ENCODE results near the gene RAVER2. TPM values are rescaled to one million over a fixed set of nuclear protein-coding genes. Genes with fewer than 3 reads are reported as not detected.

Gene RAVER2
- total and polyA plus RNA-seq, 2 experiments from 2014 or later = 7.8 to 24.6 TPM

DNA sequence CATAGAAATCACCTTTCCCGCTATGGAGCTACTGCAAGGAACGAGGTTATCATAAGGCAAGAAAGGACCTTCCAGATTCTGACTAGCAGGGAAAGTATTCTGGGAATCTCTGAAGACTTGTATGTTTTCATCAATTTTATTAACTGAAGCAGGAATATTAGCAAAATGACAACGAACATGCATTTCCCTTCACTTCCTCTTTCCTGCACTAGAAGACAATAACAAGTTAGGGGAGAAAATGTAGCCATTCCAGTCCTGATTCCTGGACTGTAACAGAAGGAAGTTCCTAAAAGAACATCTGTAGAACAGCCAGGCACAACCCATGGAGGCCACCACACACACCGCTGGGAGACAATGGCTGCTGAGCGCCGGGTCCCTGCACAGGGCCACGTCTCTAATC lies 106.8 kb downstream of the RAVER2 start:
- Histone ChIP-seq H3K27ac (ENCODE audit: low read depth) (no peak overlapping the region), H3K4me2 (no peak overlapping the region), H3K4me1 (ENCODE audit: insufficient read depth) (no peaks in the 10 kb centered on the region), H2AFZ (no peak overlapping the region), H4K20me1 (replicated peaks; ENCODE audit: insufficient read depth) (no peaks in the 10 kb centered on the region), H3K79me2 (replicated peaks; ENCODE audit: insufficient read depth) (no peaks in the 10 kb centered on the region), H3K9me2 (ENCODE audit: insufficient read depth) (0 out of 2 replicates have a peak, but pooled peaks cover 6% of the 10 kb centered on the region), H3K4me3 (no peak overlapping the region), H3K27me3 (ENCODE audit: insufficient read depth) (no peaks in the 10 kb centered on the region), H3K36me3 (ENCODE audit: insufficient read depth) (no peaks in the 10 kb centered on the region; the same call in 1 of the 2 replicates), H3F3A (replicated peaks; ENCODE audit: low read depth) (no peaks in the 10 kb centered on the region)
- Mint-ChIP-seq H3K4me3 (no peak overlapping the region), H3K4me1 (peaks cover 4% of the 10 kb centered on the region; the same call in 2 of the 3 replicates), H3K27ac (no peak overlapping the region), H3K9me3 (no peaks in the 10 kb centered on the region; the same call in 2 of the 3 replicates), H3K36me3 (ENCODE audit: low read depth) (peaks cover 8% of the 10 kb centered on the region; the same call in 2 of the 3 replicates), H3K27me3 (ENCODE audit: insufficient read depth, low read depth, poor library complexity) (peaks cover 10% of the 10 kb centered on the region)
- TF ChIP-seq STAT1 (IDR thresholded peaks at IDR 0.05; ENCODE audit: unreplicated experiment) (no peak), ZNF114 (CRISPR knock-in tag; IDR thresholded peaks at IDR 0.05) (no peak), ZNF331 (CRISPR knock-in tag; IDR thresholded peaks at IDR 0.05; ENCODE audit: low read depth) (no peak), POLR2AphosphoS5 (IDR thresholded peaks at IDR 0.05; ENCODE audit: low read depth) (no peak), REST (IDR thresholded peaks at IDR 0.05; ENCODE audit: unreplicated experiment) (no peak), JUNB (IDR thresholded peaks at IDR 0.05; ENCODE audit: unreplicated experiment) (no peak), NANOG (IDR thresholded peaks at IDR 0.05; ENCODE audit: borderline replicate concordance) (no peak), CREB1 (CRISPR knock-in tag; IDR thresholded peaks at IDR 0.05; ENCODE audit: low read depth) (no peak)
- TF ChIP-seq, protein P1, sequence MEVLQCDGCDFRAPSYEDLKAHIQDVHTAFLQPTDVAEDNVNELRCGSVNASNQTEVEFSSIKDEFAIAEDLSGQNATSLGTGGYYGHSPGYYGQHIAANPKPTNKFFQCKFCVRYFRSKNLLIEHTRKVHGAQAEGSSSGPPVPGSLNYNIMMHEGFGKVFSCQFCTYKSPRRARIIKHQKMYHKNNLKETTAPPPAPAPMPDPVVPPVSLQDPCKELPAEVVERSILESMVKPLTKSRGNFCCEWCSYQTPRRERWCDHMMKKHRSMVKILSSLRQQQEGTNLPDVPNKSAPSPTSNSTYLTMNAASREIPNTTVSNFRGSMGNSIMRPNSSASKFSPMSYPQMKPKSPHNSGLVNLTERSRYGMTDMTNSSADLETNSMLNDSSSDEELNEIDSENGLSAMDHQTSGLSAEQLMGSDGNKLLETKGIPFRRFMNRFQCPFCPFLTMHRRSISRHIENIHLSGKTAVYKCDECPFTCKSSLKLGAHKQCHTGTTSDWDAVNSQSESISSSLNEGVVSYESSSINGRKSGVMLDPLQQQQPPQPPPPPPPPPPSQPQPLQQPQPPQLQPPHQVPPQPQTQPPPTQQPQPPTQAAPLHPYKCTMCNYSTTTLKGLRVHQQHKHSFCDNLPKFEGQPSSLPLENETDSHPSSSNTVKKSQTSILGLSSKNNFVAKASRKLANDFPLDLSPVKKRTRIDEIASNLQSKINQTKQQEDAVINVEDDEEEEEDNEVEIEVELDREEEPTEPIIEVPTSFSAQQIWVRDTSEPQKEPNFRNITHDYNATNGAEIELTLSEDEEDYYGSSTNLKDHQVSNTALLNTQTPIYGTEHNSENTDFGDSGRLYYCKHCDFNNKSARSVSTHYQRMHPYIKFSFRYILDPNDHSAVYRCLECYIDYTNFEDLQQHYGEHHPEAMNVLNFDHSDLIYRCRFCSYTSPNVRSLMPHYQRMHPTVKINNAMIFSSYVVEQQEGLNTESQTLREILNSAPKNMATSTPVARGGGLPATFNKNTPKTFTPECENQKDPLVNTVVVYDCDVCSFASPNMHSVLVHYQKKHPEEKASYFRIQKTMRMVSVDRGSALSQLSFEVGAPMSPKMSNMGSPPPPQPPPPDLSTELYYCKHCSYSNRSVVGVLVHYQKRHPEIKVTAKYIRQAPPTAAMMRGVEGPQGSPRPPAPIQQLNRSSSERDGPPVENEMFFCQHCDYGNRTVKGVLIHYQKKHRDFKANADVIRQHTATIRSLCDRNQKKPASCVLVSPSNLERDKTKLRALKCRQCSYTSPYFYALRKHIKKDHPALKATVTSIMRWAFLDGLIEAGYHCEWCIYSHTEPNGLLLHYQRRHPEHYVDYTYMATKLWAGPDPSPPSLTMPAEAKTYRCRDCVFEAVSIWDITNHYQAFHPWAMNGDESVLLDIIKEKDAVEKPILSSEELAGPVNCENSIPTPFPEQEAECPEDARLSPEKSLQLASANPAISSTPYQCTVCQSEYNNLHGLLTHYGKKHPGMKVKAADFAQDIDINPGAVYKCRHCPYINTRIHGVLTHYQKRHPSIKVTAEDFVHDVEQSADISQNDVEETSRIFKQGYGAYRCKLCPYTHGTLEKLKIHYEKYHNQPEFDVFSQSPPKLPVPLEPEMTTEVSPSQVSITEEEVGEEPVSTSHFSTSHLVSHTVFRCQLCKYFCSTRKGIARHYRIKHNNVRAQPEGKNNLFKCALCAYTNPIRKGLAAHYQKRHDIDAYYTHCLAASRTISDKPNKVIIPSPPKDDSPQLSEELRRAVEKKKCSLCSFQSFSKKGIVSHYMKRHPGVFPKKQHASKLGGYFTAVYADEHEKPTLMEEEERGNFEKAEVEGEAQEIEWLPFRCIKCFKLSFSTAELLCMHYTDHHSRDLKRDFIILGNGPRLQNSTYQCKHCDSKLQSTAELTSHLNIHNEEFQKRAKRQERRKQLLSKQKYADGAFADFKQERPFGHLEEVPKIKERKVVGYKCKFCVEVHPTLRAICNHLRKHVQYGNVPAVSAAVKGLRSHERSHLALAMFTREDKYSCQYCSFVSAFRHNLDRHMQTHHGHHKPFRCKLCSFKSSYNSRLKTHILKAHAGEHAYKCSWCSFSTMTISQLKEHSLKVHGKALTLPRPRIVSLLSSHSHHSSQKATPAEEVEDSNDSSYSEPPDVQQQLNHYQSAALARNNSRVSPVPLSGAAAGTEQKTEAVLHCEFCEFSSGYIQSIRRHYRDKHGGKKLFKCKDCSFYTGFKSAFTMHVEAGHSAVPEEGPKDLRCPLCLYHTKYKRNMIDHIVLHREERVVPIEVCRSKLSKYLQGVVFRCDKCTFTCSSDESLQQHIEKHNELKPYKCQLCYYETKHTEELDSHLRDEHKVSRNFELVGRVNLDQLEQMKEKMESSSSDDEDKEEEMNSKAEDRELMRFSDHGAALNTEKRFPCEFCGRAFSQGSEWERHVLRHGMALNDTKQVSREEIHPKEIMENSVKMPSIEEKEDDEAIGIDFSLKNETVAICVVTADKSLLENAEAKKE (CRISPR knock-in tag; IDR thresholded peaks at IDR 0.05) = no peak
- TF ChIP-seq, protein P2, sequence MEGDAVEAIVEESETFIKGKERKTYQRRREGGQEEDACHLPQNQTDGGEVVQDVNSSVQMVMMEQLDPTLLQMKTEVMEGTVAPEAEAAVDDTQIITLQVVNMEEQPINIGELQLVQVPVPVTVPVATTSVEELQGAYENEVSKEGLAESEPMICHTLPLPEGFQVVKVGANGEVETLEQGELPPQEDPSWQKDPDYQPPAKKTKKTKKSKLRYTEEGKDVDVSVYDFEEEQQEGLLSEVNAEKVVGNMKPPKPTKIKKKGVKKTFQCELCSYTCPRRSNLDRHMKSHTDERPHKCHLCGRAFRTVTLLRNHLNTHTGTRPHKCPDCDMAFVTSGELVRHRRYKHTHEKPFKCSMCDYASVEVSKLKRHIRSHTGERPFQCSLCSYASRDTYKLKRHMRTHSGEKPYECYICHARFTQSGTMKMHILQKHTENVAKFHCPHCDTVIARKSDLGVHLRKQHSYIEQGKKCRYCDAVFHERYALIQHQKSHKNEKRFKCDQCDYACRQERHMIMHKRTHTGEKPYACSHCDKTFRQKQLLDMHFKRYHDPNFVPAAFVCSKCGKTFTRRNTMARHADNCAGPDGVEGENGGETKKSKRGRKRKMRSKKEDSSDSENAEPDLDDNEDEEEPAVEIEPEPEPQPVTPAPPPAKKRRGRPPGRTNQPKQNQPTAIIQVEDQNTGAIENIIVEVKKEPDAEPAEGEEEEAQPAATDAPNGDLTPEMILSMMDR (conservative IDR thresholded peaks at IDR 0.05; ENCODE audit: low read depth in 2 of 2) = no peak
- no peak for ATAC-seq
- no peak for DNase-seq (ENCODE audit: low spot score)

Data from GM23338 (cell line).